ENCODE results near the gene TAB3.

GRCh38 chrX:30887721-30888120, 1.3 kb downstream of the TAB3 start:
- no peak for TF ChIP-seq CTCF (IDR thresholded peaks at IDR 0.05)
- TF ChIP-seq ZFX (IDR thresholded peaks at IDR 0.05; ENCODE audit: borderline replicate concordance): no peak
